22Rv1 (cell line): ENCODE measurements around the gene CPLANE2.

Source experiments
- ZFX ChIP-seq: fragments of 450-650 bp; IDR thresholded peaks from 2 replicates; pipeline ENCODE4 v1.6.1; 2017; ENCODE audit warnings: antibody characterized with exemption, borderline replicate concordance
- TF ChIP-seq, protein P1 (sequence below): fragments of 450-650 bp; IDR thresholded peaks from 2 replicates; pipeline ENCODE4 v1.5.1; 2017; ENCODE audit warnings: mild to moderate bottlenecking

DNA sequence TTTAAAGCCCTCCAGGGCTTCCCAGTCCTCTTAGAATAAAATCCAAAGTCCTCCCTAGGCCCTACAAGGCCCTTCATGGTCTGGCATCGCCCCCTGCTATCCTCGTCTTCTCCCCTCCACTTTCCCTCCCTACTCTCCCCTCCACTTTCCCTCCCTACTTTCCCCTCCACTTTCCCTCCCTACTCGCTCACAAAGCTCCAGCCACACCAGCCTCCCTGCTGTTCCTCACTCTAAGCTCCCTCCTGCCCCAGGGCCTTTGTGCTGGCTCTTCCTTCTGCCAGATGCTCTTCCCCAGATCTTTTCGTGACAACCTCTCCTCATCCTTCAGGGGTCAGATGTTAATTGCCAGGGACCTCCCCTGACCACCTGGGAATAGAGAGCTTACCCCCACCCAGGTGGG is 37.3 kb downstream of the CPLANE2 start:
- TF ChIP-seq, protein P1, sequence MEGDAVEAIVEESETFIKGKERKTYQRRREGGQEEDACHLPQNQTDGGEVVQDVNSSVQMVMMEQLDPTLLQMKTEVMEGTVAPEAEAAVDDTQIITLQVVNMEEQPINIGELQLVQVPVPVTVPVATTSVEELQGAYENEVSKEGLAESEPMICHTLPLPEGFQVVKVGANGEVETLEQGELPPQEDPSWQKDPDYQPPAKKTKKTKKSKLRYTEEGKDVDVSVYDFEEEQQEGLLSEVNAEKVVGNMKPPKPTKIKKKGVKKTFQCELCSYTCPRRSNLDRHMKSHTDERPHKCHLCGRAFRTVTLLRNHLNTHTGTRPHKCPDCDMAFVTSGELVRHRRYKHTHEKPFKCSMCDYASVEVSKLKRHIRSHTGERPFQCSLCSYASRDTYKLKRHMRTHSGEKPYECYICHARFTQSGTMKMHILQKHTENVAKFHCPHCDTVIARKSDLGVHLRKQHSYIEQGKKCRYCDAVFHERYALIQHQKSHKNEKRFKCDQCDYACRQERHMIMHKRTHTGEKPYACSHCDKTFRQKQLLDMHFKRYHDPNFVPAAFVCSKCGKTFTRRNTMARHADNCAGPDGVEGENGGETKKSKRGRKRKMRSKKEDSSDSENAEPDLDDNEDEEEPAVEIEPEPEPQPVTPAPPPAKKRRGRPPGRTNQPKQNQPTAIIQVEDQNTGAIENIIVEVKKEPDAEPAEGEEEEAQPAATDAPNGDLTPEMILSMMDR: no peak
- TF ChIP-seq ZFX: no peak
